Sigmoid colon (tissue), 4 donors: ENCODE data around the gene CDKN2B.

Experiments
- EP300 ChIP-seq, 4 donors: sonication (generic); formaldehyde crosslinking; IDR thresholded peaks; one replicate each; pipeline ENCODE4 v1.6.1; 2017; ENCODE audit warnings: antibody characterized with exemption in 4 of 4
- POLR2A ChIP-seq, 2 donors: fragments of 450-650 bp; IDR thresholded peaks; one replicate each; pipeline ENCODE4 v1.6.1; 2016; ENCODE audit warnings: antibody characterized with exemption in 2 of 2, mild to moderate bottlenecking in 2 of 2, moderate library complexity in 2 of 2
- POLR2AphosphoS5 ChIP-seq, 4 donors: sonication (generic); formaldehyde crosslinking; IDR thresholded peaks; one replicate each; pipeline ENCODE4 v1.6.1; 2017; ENCODE audit warnings: antibody characterized with exemption in 4 of 4
- TF ChIP-seq, protein P1 (sequence below), 4 experiments: fragments of 450-650 bp in 3 of 4; fragments of 200-600 bp in 1 of 4; IDR thresholded peaks; one replicate each; pipeline ENCODE4 v1.5.1; 2016 to 2019; ENCODE audit warnings: antibody characterized with exemption in 4 of 4, mild to moderate bottlenecking in 3 of 4, moderate library complexity in 2 of 4

DNA sequence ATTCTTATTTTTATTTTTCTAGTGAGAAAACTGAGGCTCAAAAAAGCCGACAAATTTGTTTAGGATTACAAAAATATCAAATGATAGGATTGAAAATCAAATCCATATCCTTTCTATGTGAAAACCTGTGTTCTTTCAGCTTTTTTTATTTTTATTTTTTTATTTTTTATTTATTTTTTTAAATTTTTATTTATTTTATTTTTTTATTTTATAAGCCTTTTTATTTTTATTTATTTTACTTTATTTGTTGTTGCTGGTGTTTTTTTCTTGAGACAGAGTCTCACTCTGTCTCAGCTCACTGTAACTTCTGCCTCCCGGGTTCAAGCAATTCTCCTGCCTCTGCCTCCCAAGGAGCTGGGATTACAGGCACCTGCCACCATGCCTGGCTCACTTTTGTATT is 45.4 kb upstream of the CDKN2B start:
- TF ChIP-seq, protein P1, sequence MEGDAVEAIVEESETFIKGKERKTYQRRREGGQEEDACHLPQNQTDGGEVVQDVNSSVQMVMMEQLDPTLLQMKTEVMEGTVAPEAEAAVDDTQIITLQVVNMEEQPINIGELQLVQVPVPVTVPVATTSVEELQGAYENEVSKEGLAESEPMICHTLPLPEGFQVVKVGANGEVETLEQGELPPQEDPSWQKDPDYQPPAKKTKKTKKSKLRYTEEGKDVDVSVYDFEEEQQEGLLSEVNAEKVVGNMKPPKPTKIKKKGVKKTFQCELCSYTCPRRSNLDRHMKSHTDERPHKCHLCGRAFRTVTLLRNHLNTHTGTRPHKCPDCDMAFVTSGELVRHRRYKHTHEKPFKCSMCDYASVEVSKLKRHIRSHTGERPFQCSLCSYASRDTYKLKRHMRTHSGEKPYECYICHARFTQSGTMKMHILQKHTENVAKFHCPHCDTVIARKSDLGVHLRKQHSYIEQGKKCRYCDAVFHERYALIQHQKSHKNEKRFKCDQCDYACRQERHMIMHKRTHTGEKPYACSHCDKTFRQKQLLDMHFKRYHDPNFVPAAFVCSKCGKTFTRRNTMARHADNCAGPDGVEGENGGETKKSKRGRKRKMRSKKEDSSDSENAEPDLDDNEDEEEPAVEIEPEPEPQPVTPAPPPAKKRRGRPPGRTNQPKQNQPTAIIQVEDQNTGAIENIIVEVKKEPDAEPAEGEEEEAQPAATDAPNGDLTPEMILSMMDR (IDR thresholded peaks at IDR 0.05), result no peak
- TF ChIP-seq POLR2A (IDR thresholded peaks at IDR 0.05) (no peak), EP300 (IDR thresholded peaks at IDR 0.05) (no peak), POLR2AphosphoS5 (IDR thresholded peaks at IDR 0.05) (no peak)
